Measurements from ENCODE around the gene MARCO.

Gene MARCO

DNA sequence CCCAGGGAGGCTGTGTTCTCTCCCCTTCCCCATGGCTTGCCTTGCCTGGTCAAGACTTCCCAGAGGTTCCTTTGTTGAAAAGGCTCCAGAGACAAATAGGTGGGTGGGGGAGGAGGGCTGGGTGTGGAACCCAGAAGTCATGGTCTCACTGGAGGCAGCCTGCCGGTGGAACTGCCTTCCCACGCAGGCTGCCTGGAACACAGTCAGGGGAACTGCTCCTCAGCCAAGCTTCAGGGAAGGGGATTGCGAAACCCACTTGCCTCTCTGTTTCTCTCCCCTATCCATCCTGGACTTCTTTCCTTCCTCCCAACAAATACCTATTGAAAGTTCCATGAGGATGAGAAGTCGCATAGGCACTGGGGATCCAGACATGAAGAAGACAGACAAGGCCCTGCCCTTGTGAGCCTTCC lies 31.6 kb downstream of the MARCO start:
- no peak overlapping the region for H3K4me2 ChIP-seq
- no peak overlapping the region for H3K4me3 ChIP-seq (IDR thresholded peaks at IDR 0.05; ENCODE audit: insufficient read depth, low read depth, low read length)
- H4K20me1 ChIP-seq (ENCODE audit: insufficient read depth): no peaks in the 10 kb centered on the region
- H3K27ac ChIP-seq: no peak overlapping the region
- H3K4me1 ChIP-seq (ENCODE audit: low read depth, poor library complexity, severe bottlenecking): no peaks in the 10 kb centered on the region
- H3K27me3 ChIP-seq (ENCODE audit: insufficient read depth, low read depth): no peaks in the 10 kb centered on the region
- H3K9ac ChIP-seq: no peak overlapping the region
- H3K79me2 ChIP-seq (ENCODE audit: insufficient read depth, low read depth): no peaks in the 10 kb centered on the region
- no peaks in the 10 kb centered on the region for H3K36me3 ChIP-seq (ENCODE audit: insufficient read depth)
- TF ChIP-seq, protein P1, sequence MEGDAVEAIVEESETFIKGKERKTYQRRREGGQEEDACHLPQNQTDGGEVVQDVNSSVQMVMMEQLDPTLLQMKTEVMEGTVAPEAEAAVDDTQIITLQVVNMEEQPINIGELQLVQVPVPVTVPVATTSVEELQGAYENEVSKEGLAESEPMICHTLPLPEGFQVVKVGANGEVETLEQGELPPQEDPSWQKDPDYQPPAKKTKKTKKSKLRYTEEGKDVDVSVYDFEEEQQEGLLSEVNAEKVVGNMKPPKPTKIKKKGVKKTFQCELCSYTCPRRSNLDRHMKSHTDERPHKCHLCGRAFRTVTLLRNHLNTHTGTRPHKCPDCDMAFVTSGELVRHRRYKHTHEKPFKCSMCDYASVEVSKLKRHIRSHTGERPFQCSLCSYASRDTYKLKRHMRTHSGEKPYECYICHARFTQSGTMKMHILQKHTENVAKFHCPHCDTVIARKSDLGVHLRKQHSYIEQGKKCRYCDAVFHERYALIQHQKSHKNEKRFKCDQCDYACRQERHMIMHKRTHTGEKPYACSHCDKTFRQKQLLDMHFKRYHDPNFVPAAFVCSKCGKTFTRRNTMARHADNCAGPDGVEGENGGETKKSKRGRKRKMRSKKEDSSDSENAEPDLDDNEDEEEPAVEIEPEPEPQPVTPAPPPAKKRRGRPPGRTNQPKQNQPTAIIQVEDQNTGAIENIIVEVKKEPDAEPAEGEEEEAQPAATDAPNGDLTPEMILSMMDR (conservative IDR thresholded peaks at IDR 0.05; ENCODE audit: low read depth, low read length): no peak
- no peak overlapping the region for H2AFZ ChIP-seq (ENCODE audit: low read depth)

DNA sequence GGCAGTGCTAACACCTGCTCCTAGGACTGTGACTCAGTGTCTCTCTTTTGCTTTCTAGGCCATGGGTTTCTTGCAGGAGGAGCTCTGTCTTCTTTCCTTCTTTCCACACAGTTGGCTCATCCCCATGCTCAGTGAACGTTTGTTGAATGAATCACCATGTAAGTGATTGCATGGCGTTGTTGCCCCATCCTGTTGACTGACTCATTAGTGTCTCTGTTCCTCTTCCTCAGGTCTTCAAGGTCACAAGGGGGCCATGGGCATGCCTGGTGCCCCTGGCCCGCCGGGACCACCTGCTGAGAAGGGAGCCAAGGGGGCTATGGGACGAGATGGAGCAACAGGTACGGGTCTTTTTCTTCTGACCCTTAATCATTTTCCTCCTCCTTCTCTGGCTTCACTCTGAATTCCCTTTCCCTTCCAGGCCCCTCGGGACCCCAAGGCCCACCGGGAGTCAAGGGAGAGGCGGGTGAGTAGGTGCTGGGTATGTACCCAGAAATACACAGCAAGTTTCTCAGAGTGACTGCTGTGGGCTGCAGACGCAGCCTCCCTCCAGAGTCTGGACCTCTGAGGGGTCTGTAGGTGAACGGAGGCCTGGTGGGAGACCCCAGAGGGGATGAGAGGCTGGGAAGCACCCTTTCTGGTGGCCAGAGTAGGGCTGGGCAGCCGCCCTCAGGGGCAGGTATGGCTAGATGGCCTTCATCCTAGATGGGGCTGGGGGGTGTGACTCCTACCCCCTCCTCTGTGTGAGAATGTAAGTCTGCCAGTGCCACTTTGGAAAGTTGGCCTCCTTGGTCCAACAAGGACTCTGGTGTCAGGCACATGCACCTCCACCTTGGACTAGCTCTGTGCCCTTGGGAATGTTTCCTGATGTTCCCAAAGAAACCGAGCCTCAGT lies 32.4 kb downstream of the MARCO start:
- Histone ChIP-seq H2AFZ (ENCODE audit: low read depth) (no peak overlapping the region), H3K4me1 (ENCODE audit: low read depth, poor library complexity, severe bottlenecking) (no peaks in the 10 kb centered on the region), H4K20me1 (ENCODE audit: insufficient read depth) (no peaks in the 10 kb centered on the region), H3K4me2 (no peak overlapping the region), H3K9ac (no peak overlapping the region), H3K27me3 (ENCODE audit: insufficient read depth, low read depth) (no peaks in the 10 kb centered on the region), H3K4me3 (IDR thresholded peaks at IDR 0.05; ENCODE audit: insufficient read depth, low read depth, low read length) (no peak overlapping the region), H3K79me2 (ENCODE audit: insufficient read depth, low read depth) (no peaks in the 10 kb centered on the region), H3K36me3 (ENCODE audit: insufficient read depth) (no peaks in the 10 kb centered on the region), H3K27ac (no peak overlapping the region)
- TF ChIP-seq, protein P1 (conservative IDR thresholded peaks at IDR 0.05; ENCODE audit: low read depth, low read length): no peak

DNA sequence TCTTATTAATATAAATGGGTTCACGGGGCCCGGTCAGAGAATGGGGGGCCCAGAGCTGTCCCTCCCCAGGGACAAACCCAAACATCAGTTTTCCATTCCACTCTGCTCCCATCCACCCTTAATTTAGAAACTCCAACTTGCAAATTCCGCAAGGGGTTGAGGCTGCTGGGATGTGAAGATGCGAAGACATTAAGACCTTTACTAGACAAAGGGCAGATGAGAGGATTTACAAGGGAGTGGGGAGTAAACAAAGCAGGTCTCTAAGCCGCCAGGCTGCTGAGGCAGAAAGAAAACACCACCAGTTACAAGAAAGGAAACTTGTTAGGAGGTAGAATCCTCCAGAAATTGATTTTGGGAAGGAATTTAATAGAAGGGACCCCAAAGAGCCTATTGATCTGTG lies 33.1 kb downstream of the MARCO start:
- Histone ChIP-seq H3K79me2 (ENCODE audit: insufficient read depth, low read depth) (no peaks in the 10 kb centered on the region), H3K9ac (no peak overlapping the region), H3K4me1 (ENCODE audit: low read depth, poor library complexity, severe bottlenecking) (no peaks in the 10 kb centered on the region), H4K20me1 (ENCODE audit: insufficient read depth) (no peaks in the 10 kb centered on the region), H3K36me3 (ENCODE audit: insufficient read depth) (no peaks in the 10 kb centered on the region), H3K27ac (no peak overlapping the region), H3K4me3 (IDR thresholded peaks at IDR 0.05; ENCODE audit: insufficient read depth, low read depth, low read length) (no peak overlapping the region), H3K27me3 (ENCODE audit: insufficient read depth, low read depth) (no peaks in the 10 kb centered on the region), H2AFZ (ENCODE audit: low read depth) (no peak overlapping the region), H3K4me2 (no peak overlapping the region)
- TF ChIP-seq, protein P1 (conservative IDR thresholded peaks at IDR 0.05; ENCODE audit: low read depth, low read length): no peak

DNA sequence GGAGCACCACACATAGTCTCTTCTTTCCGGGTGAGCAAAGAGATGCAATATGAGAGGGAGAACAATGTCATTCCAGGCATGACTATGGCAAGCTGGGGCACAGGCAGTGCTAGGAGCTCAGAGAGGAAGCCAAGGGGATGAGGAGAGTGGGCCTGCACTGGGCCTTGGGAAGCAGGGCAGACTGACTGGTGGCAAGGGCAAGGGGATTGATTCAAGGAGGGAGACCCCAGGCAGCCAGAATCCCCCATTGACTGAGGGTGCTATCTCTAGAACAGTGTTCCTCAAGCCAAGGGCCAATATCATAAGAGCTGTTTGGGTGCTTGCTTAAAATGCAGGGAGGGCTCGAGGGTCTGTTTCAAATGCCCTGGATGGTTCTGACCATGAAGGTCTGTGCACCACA lies 36.1 kb downstream of the MARCO start:
- H3K79me2 ChIP-seq (ENCODE audit: insufficient read depth, low read depth): no peaks in the 10 kb centered on the region
- no peak overlapping the region for H3K9ac ChIP-seq
- no peaks in the 10 kb centered on the region for H3K27me3 ChIP-seq (ENCODE audit: insufficient read depth, low read depth)
- no peak overlapping the region for H3K27ac ChIP-seq
- H3K4me1 ChIP-seq (ENCODE audit: low read depth, poor library complexity, severe bottlenecking): no peaks in the 10 kb centered on the region
- H3K4me3 ChIP-seq (IDR thresholded peaks at IDR 0.05; ENCODE audit: insufficient read depth, low read depth, low read length): no peak overlapping the region
- H2AFZ ChIP-seq (ENCODE audit: low read depth): no peak overlapping the region
- TF ChIP-seq, protein P1 (conservative IDR thresholded peaks at IDR 0.05; ENCODE audit: low read depth, low read length): no peak
- H4K20me1 ChIP-seq (ENCODE audit: insufficient read depth): no peaks in the 10 kb centered on the region
- no peak overlapping the region for H3K4me2 ChIP-seq
- no peaks in the 10 kb centered on the region for H3K36me3 ChIP-seq (ENCODE audit: insufficient read depth)

Data from KMS-11 (cell line).